ENCODE data around the gene RRAGA. TPM values are rescaled to one million over a fixed set of nuclear protein-coding genes. Genes with fewer than 3 reads are reported as not detected.

RRAGA gene
- 10 to 100 TPM; 65.2 to 70.4 (median 65.5) TPM for total RNA-seq

- TF ChIP-seq POLR2A (IDR thresholded peaks at IDR 0.05) (peak; percentile 86 to 87), CTCF (IDR thresholded peaks at IDR 0.05 in 4 of 5, conservative IDR thresholded peaks at IDR 0.05 in 1 of 5) (peak; percentile 83 to 96 (median 94))
- Histone ChIP-seq H3K36me3 (no peaks in the 10 kb centered on the region), H3K4me1 (peaks cover 30 to 42% of the 10 kb centered on the region in 2 donors), H3K27me3 (no peaks in the 10 kb centered on the region), H3K27ac (peak within 1 kb of the TSS; percentile 90 to 98 (median 96)), H3K4me3 (peak within 1 kb of the TSS; percentile 63 to 100 (median 76)), H3K9me3 (no peaks in the 10 kb centered on the region)
- intact Hi-C loops (cut with DNase I; ENCODE audit: low total_unique reads) = loop anchor here (1.0 to 2.0 kb wide), 6 partner anchors 54 to 408 kb away; partner anchors contain the start of genes DENND4C, HAUS6 and RPS6
- in situ Hi-C loops (cut with MboI; ENCODE audit: low sequenced_read_pairs in 4 of 4) = loop anchor here in 1 of 4 donors (25.0 kb wide), 1 partner anchor 1237 kb away; no protein-coding TSS in a partner anchor
- peak; percentile 84 to 89 for DNase-seq
- ATAC-seq = peak; percentile 94 to 96
Observed at GRCh38 chr9:19048966-19049916, at the start of gene RRAGA. RRAGA (plus strand) TSS chr9:19049427; CDS start chr9:19049660, 233 bp downstream.

GRCh38 chr9:19000133-19000532 lies 49.1 kb upstream of the RRAGA start:
- H3K4me3 ChIP-seq = no peak overlapping the region
- H3K4me1 ChIP-seq = no peaks in the 10 kb centered on the region
- H3K27me3 ChIP-seq = no peaks in the 10 kb centered on the region
- no peaks in the 10 kb centered on the region for H3K36me3 ChIP-seq
- no peaks in the 10 kb centered on the region for H3K9me3 ChIP-seq
- intact Hi-C loops (cut with DNase I; ENCODE audit: low total_unique reads) = no loop called here
- ATAC-seq (no peak), DNase-seq (no peak)
- H3K27ac ChIP-seq = no peak overlapping the region
- in situ Hi-C loops (cut with MboI; ENCODE audit: low sequenced_read_pairs in 4 of 4) = loop anchor here in 2 of 4 donors (25.0 kb wide), 1 partner anchor 563 kb away; no protein-coding TSS in a partner anchor
- TF ChIP-seq CTCF (IDR thresholded peaks at IDR 0.05 in 4 of 5, conservative IDR thresholded peaks at IDR 0.05 in 1 of 5) (no peak), POLR2A (IDR thresholded peaks at IDR 0.05) (no peak)

GRCh38 chr9:19009391-19009965 lies 39.7 kb upstream of the RRAGA start:
- intact Hi-C loops (cut with DNase I; ENCODE audit: low total_unique reads) (no loop called here), in situ Hi-C loops (cut with MboI; ENCODE audit: low sequenced_read_pairs in 4 of 4) (loop anchor here in 2 of 4 donors (25.0 kb wide), 1 partner anchor 572 kb away; no protein-coding TSS in a partner anchor)
- DNase-seq = no peak

GRCh38 chr9:19018201-19018600 lies 31.0 kb upstream of the RRAGA start:
- no peak for DNase-seq
- H3K9me3 ChIP-seq = no peaks in the 10 kb centered on the region
- ATAC-seq = no peak
- no peaks in the 10 kb centered on the region for H3K36me3 ChIP-seq
- no peak for TF ChIP-seq POLR2A (IDR thresholded peaks at IDR 0.05)
- TF ChIP-seq CTCF (IDR thresholded peaks at IDR 0.05 in 4 of 5, conservative IDR thresholded peaks at IDR 0.05 in 1 of 5) = no peak
- intact Hi-C loops (cut with DNase I; ENCODE audit: low total_unique reads) (no loop called here), in situ Hi-C loops (cut with MboI; ENCODE audit: low sequenced_read_pairs in 4 of 4) (loop anchor here in 2 of 4 donors (25.0 kb wide), 1 partner anchor 581 kb away; no protein-coding TSS in a partner anchor)
- H3K27me3 ChIP-seq = no peaks in the 10 kb centered on the region
- no peak overlapping the region for H3K27ac ChIP-seq
- no peaks in the 10 kb centered on the region for H3K4me1 ChIP-seq
- H3K4me3 ChIP-seq = no peak overlapping the region

More at GRCh38 chr9:19009391-19009965, 39.7 kb upstream of the RRAGA start:
- ATAC-seq = no peak
- H3K9me3 ChIP-seq = no peaks in the 10 kb centered on the region
- no peaks in the 10 kb centered on the region for H3K36me3 ChIP-seq
- H3K4me3 ChIP-seq = no peak overlapping the region
- no peak overlapping the region for H3K27ac ChIP-seq
- H3K4me1 ChIP-seq = no peaks in the 10 kb centered on the region
- TF ChIP-seq CTCF (IDR thresholded peaks at IDR 0.05 in 4 of 5, conservative IDR thresholded peaks at IDR 0.05 in 1 of 5) = no peak
- no peaks in the 10 kb centered on the region for H3K27me3 ChIP-seq
